GM18505 (cell line): ENCODE results near the gene PIAS1.

Experiments used
- ATAC-seq: cut with Tn5 transposase; IDR thresholded peaks from one replicate; pipeline ENCODE4 v1.9.1; 2021; ENCODE audit not compliant: unreplicated experiment
- POLR2A ChIP-seq: IDR thresholded peaks from 4 replicates; pipeline ENCODE4 v1.6.1; 2011; ENCODE audit warnings: borderline replicate concordance; ENCODE audit not compliant: insufficient read depth, insufficient read length; ENCODE audit errors: extremely low read depth

Gene PIAS1

DNA sequence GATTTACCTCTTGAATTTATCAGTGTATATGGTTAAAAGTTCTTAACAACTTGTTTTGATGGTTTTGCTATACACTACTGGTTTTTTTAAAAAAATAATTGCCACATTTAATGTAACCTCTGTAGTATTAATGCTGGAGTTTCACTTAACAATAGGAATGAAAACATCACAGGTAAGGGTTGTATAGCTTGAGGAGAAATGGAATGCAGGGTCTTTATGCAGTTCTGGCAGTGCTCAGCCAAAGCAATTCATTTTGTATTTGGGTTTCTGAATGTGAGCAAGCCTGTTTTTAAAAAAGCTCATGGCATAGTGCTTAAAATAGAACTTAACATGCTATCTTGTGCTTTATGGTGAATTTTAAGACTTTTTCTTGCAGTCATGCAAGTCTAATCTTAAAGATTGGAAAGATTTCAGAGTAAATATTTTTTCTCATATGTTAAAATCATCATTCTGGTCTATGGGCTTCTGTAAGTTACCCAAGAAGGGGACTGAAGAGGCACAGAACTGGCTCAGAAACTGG, 8.9 kb downstream of the PIAS1 start:
- TF ChIP-seq POLR2A, result no peak
- no peak for ATAC-seq

DNA sequence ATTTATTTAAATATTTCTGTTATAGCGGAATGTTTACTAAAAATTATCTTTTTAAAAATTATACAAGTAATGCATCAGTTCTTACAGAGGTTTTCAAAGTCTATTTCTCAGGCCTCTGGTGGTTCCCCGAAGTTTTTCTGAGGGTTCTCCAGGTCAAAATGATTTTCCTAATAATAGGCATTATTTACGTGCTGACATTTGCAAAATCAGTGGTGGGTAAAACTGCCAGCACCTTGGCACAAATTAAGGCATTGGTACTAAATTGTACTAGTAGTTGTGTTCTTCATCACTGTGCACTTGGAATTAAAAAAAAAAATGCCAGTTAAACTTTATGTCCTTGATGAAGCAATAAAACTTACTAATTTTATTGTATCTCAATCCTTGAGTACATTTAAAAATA, 9.5 kb downstream of the PIAS1 start:
- TF ChIP-seq POLR2A, result no peak
- ATAC-seq, result no peak

DNA sequence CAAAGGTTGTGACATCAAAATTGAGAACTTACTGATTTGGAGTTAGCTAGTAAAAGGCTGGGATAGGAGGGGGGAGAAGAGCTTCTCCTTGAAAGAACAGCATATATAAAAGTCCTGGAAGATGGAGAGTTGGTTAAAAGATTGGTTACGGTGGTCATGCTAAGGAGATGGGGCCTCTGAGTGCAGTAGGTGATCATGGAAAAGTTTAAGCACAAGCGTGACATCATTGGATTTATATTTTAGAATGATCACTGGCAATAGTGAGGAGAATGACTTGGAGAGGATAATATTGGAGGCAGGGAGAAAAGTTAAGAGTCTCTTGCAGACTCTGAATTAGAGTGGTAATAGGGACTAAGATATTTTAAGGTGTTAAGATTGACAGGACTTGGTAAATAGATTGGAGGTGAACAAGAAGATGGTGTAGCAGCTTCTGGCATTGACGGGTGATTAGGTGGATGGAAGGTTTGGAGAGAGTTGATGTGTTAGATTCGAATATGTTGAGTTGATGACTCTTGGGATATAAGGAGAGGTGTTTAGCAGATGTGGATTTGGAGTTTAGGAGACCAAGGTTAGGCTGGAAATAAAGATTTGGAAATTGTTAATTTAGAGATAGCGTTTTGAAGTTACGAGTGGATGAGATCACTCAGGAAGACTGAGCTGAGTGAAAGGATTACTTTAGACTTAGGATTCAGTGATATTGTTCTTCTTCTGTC, 19.6 kb downstream of the PIAS1 start:
- ATAC-seq, result no peak

DNA sequence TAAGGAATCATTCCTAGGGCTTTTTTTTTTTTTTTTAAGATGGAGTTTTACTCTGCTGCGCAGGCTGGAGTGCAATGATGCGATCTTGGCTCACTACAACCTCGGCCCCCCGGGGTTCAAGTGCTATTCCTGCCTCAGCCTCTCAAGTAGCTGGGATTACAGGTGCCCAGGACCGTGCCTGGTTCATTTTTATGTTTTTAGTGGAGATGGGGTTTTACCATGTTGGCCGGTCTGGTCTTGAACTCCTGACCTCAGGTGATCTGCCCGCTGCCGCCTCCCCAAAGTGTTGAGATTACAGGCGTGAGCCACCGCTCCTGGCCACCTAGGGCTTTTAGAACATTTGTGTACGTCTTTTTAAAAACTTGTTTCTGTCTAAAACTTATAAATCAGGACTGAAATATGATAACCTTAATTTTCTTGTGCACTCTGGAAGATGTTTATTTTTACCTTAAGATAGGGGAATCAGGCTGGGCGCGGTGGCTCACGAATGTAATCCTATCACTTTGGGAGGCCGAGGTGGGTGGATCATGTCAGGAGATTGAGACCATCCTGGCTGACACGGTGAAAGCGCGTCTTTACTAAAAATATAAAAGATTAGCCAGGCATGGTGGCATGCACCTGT, 21.8 kb downstream of the PIAS1 start:
- no peak for TF ChIP-seq POLR2A
- no peak for ATAC-seq

More for the DNA sequence above, 19.6 kb downstream of the PIAS1 start:
- no peak for TF ChIP-seq POLR2A

DNA sequence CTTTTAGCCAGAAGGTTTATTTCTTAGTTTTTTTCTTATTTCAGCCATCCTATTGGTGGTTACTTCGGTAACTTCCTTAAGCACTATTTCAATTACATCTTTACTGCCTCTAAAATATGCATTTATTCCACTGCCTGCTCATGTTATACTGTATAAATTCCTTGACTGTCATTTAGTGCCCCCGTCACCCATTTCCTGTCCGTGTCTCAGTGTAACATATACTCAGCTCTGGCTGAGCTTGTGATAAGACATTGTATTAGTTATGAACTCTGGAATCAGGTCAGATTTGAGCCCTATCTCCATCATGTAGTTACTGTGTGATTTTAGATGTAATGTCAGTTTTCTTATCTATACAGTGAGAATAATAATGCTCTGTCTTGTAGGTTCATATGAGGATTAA, 24.2 kb downstream of the PIAS1 start:
- ATAC-seq, result no peak
- no peak for TF ChIP-seq POLR2A

DNA sequence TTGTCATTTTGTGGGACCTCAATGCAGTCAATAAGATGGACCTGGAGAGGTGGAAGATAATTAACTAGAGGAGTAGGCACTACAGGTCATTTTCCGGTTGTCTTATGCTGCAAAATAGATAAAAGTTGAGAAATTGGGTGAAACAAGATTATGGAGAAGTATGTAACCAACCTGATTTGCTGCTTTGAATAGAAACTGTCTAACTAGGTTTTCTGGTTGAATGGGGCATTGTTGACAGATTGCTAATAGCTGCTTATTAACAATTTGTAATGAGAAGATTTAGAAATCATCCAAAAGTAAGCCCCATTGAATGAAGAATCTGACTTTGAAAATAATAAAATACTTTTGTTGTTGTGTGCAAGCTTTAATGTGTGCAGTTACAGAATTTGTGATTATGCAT, 26.2 kb downstream of the PIAS1 start:
- no peak for TF ChIP-seq POLR2A
- ATAC-seq, result no peak

DNA sequence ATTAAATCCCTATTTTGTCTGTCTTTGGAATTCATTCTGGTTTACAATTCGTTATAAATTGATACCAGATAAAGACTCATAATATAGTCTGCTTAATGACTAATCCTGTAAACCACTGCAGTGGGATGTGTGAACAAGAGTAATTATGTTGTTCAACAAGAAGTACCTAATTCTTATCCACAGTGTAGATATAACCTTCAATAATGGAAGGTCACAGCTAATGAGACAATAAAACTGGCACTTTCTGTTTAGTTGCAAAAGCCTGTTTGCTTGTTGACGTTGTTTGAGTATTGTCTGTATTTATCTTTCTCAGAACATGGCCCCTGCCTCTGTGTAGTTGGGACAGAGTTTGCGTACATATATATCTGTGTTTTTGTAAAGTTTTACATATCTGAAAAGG, 26.7 kb downstream of the PIAS1 start:
- TF ChIP-seq POLR2A, result no peak
- no peak for ATAC-seq

DNA sequence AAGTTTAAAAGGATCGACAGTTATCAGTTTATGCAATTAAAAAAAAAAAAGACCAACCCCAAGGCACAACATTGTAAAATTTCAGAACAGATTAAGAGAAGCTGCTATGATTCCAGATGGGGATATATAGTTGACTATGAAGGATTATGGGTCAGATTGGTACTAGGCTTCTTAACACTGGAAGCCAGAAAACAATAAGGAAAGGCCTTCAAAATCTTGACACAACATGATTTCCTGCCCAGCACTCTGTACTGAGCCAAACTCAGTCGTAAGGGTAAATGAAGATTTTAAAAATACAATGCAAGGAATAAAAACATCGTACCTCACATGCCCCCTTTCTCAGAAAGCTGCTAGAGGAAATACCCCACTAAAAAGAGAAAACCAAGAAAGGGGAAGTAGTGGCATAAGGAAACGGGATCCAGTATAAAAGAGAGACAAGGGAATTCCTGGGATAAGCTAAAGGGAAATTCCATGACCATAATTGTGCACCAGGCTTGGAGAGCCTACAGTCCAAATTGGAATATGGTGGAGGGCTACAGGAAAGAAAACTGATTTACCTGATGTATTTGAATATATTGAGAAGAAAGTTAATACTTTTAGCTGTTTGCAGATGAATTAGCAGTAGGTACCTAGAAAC, 27.9 kb downstream of the PIAS1 start:
- ATAC-seq, result no peak
- TF ChIP-seq POLR2A, result no peak

DNA sequence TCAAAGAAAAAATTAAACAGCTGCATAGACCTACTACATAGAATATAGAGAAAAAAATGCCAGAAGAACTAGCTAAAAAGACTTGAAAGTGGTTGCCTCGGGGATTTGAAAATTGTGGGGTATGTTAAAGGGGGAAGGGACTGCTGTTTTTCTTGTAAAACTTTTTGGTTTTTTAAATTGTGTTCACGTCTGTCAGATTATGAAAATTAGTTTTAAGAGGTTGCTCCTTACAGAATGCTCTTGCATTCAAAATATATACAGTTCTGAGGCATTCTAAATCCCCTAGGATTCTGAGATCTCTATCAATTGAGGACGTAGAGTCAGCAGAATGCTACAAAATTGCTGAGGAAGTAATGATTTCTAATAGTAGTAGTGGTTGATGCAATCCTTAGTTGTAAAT, 28.6 kb downstream of the PIAS1 start:
- ATAC-seq, result no peak
- no peak for TF ChIP-seq POLR2A

DNA sequence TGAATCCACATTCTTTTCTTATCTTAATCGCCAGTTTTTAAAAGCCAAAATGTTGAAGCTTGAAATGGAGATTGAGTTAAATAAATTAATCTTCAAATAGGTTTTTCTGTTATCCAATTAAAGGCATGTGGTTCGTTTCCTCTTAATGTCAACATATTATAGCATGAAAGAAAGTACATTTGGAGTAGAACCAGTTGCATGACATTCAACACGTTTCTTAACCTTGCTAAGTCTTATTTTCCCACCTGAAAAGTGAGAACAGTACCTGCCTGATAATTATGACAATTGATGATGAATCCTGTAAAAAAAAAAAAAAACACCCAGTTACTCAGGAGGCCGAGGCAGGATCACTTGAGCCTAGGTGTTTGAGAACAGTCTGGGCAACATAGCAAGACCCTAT, 29.3 kb downstream of the PIAS1 start:
- no peak for ATAC-seq

DNA sequence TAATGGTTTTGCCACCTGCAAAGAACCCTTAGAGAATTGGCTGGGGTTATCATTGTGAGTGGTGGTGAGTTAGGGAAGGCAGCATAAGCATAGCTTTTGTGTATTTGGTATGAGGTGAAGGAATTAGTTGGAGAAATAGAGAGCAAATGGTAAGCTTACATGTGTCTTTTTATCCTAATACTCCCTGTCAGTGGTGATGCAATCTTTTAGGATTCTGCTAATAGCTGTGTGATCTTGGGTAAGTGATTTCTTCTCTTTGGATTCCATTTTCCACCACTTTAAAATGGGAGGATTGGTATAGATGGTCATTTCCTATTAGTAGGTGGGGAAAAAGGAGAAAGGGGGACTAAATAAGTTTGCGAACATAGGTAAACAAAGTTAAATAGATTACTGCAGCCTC, 30.9 kb downstream of the PIAS1 start:
- TF ChIP-seq POLR2A, result no peak
- no peak for ATAC-seq

More for the DNA sequence above, 29.3 kb downstream of the PIAS1 start:
- TF ChIP-seq POLR2A, result no peak

DNA sequence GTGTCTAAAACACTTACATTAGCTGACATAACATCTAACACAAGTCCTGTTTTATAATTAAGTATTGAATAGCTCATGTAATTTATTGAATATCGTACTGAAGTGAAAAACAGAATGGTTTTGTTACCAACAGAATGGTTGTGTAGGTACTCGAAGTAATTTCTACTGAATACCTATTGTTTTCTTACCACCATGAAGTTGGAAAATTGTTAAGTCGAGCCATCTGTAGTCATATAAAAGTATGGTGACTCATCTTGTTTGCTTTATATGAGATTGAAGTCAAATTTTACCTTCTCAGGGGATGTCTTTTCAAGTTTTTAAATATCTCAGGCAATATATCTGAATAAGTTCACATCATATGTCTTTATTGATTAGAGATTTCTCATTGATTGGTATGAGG, 37.6 kb downstream of the PIAS1 start:
- TF ChIP-seq POLR2A, result no peak
- no peak for ATAC-seq

DNA sequence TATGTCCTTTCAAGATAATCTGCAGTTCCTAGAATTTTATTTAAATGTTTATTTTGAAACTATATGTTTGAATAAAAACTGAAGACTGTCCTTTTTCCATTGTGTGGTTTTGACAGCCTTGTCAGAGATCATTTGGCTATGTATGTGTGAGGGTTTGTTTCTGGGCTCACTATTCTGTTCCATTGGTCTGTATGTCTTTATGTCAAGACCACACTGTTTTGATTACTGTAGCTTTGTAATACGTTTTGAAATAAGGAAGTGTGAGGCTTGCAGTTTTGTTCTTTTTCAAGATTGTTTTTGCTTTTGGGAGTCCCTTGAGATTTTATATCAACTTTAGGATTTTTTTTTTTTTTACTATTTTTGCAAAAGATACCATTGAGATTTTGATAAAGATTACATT, 42.0 kb downstream of the PIAS1 start:
- ATAC-seq, result no peak
- no peak for TF ChIP-seq POLR2A

DNA sequence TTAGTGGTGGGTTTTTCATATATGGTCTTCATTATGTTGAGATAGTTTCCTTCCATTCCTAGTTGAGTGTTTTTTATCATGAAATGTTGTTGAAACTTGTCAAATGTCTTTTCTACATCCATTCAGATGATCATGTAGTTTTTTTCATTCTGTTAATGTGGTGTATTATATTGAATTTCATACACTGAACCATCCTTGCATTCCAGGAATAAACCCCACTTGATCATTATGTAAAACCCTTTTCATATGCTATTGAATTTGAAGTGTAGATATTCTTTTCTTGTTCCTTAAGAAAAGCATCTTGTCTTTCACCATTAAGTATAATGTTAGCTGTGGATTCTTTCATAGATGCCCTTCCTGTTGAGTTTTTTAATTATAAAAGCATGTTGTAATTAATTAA, 42.9 kb downstream of the PIAS1 start:
- ATAC-seq, result no peak
- TF ChIP-seq POLR2A, result no peak
